ENCODE data around the gene FOXJ2. TPM values are rescaled to one million over a fixed set of nuclear protein-coding genes. Genes with fewer than 3 reads are reported as not detected.
"Not testable (repeated sequence)": the region's sequence is repeated elsewhere in the genome, so short reads cannot be mapped to it uniquely, and the experiment has no call there.

Gene FOXJ2
- total RNA-seq, 6 experiments from 2014 or later: 4.4 to 5.7 (median 4.8) TPM

- ATAC-seq (no peak), DNase-seq (no peak)
- Histone ChIP-seq H3K4me3 (no peak overlapping the region), H3K27ac (no peak overlapping the region), H3K27me3 (peaks cover 0 to 4% of the 10 kb centered on the region in 2 donors), H3K4me1 (no peaks in the 10 kb centered on the region), H3K36me3 (no peaks in the 10 kb centered on the region), H3K9me3 (no peaks in the 10 kb centered on the region)
- WGBS (ENCODE audit: insufficient coverage, low coverage, low lambda C conversion rate, missing lambda C conversion rate): 86% methylated on average over 7 of the region's 7 CpGs
- intact Hi-C loops (cut with DNase I): no loop called here
- TF ChIP-seq POLR2A (IDR thresholded peaks at IDR 0.05): no peak
- TF ChIP-seq CTCF (IDR thresholded peaks at IDR 0.05): no peak
Measured at GRCh38 chr12:8011331-8011730, 21.2 kb upstream of the FOXJ2 start.

- Histone ChIP-seq H3K27ac (no peak overlapping the region), H3K36me3 (no peaks in the 10 kb centered on the region), H3K27me3 (peaks cover 0 to 4% of the 10 kb centered on the region in 2 donors), H3K4me3 (no peak overlapping the region), H3K9me3 (no peaks in the 10 kb centered on the region), H3K4me1 (no peaks in the 10 kb centered on the region)
- DNase-seq (no peak), ATAC-seq (no peak)
- intact Hi-C loops (cut with DNase I): no loop called here
- TF ChIP-seq POLR2A (IDR thresholded peaks at IDR 0.05) (no peak), CTCF (IDR thresholded peaks at IDR 0.05) (no peak)
- WGBS (ENCODE audit: insufficient coverage, low coverage, low lambda C conversion rate, missing lambda C conversion rate): 72% methylated on average over 7 of the region's 7 CpGs
Measured at GRCh38 chr12:8012651-8013309, 19.7 kb upstream of the FOXJ2 start.

- Histone ChIP-seq H3K9me3 (no peaks in the 10 kb centered on the region), H3K4me1 (peaks cover 0 to 8% (median 0%) of the 10 kb centered on the region in 4 donors), H3K27me3 (peaks cover 0 to 11% of the 10 kb centered on the region in 2 donors), H3K27ac (no peak overlapping the region), H3K4me3 (no peak overlapping the region), H3K36me3 (no peaks in the 10 kb centered on the region)
- ATAC-seq: no peak
- 61% methylated on average over 18 of the region's 18 CpGs for WGBS (ENCODE audit: insufficient coverage, low coverage, low lambda C conversion rate, missing lambda C conversion rate)
- TF ChIP-seq POLR2A (IDR thresholded peaks at IDR 0.05) (no peak), CTCF (IDR thresholded peaks at IDR 0.05) (no peak)
- intact Hi-C loops (cut with DNase I): no loop called here
- no peak for DNase-seq
Measured at GRCh38 chr12:8014836-8015235, 17.7 kb upstream of the FOXJ2 start.

GRCh38 chr12:8018213-8018612 lies 14.3 kb upstream of the FOXJ2 start:
- H3K9me3 ChIP-seq; intact Hi-C loops (cut with DNase I); H3K27me3 ChIP-seq; ATAC-seq; DNase-seq; H3K4me1 ChIP-seq; H3K36me3 ChIP-seq; H3K27ac ChIP-seq: not testable (repeated sequence)
- WGBS (ENCODE audit: insufficient coverage, low coverage, low lambda C conversion rate, missing lambda C conversion rate): 62% methylated on average over 16 of the region's 16 CpGs
- peak overlapping the region in 1 of 3 donors; percentile 14 for H3K4me3 ChIP-seq

GRCh38 chr12:8018666-8019581 lies 13.6 kb upstream of the FOXJ2 start:
- WGBS (ENCODE audit: insufficient coverage, low coverage, low lambda C conversion rate, missing lambda C conversion rate): 4% methylated on average over 21 of the region's 58 CpGs
- Histone ChIP-seq H3K4me3 (peak overlapping the region in 2 of 3 donors; percentile 3 to 14), H3K36me3 (no peaks in the 10 kb centered on the region), H3K9me3 (no peaks in the 10 kb centered on the region), H3K27me3 (peaks cover 0 to 8% of the 10 kb centered on the region in 2 donors), H3K4me1 (peaks cover 0 to 8% (median 0%) of the 10 kb centered on the region in 4 donors), H3K27ac (no peak overlapping the region)
- ATAC-seq: peak; percentile 25 to 36 (median 32)
- intact Hi-C loops (cut with DNase I): no loop called here
- no peak for DNase-seq
- TF ChIP-seq CTCF (IDR thresholded peaks at IDR 0.05) (no peak), POLR2A (IDR thresholded peaks at IDR 0.05) (no peak)

All from right lobe of liver (tissue), 6 donors.